ENCODE data around the gene RASGRP2. TPM values are rescaled to one million over a fixed set of nuclear protein-coding genes. Genes with fewer than 3 reads are reported as not detected.

Gene RASGRP2
- total RNA-seq, 1 experiment from 2014 or later, result 4.0 TPM

- intact Hi-C loops (cut with micrococcal nuclease; ENCODE audit: unreplicated experiment), result no loop called here
- no peak overlapping the region for H3K4me3 Mint-ChIP-seq (ENCODE audit: unreplicated experiment)
Observed at GRCh38 chr11:64712430-64713015, 31.4 kb downstream of the RASGRP2 start.

DNA sequence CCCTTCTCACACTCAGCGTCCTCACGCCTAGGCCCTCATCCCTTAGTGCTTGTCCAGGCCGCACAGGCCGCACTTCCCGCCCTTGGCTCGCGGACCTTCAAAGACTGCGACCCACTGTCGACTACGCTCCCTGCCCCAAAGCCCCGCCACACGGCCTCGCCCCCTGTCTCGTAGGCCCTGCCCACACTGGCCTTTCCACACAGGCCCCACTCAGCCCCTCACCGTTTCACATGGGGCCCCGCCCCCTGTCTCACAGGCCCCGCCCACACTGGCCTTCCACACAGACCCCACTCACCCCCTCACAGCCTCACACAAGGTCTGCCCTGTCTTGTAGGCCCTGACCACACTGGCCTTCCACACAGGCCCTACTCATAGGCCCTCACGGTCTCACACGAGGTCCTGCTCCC, 32.0 kb downstream of the RASGRP2 start:
- Histone ChIP-seq H3K4me1 (no peaks in the 10 kb centered on the region), H3K9me3 (no peaks in the 10 kb centered on the region), H3K4me3 (ENCODE audit: low read depth, low read length) (no peak overlapping the region), H3K27me3 (replicated peaks; ENCODE audit: control insufficient read depth, insufficient read depth, low read length) (peaks cover 9% of the 10 kb centered on the region), H3K36me3 (ENCODE audit: control insufficient read depth, insufficient read depth, low read length) (no peaks in the 10 kb centered on the region)
- intact Hi-C loops (cut with micrococcal nuclease; ENCODE audit: unreplicated experiment), result no loop called here
- Mint-ChIP-seq H3K4me3 (ENCODE audit: unreplicated experiment) (no peak overlapping the region), H3K27ac (ENCODE audit: unreplicated experiment) (no peak overlapping the region), H3K27me3 (ENCODE audit: insufficient read depth, unreplicated experiment) (peaks cover 13% of the 10 kb centered on the region), H3K4me1 (ENCODE audit: low read depth, unreplicated experiment) (no peaks in the 10 kb centered on the region), H3K9me3 (ENCODE audit: unreplicated experiment) (no peaks in the 10 kb centered on the region), H3K36me3 (ENCODE audit: insufficient read depth, unreplicated experiment) (no peaks in the 10 kb centered on the region)
- no peak for DNase-seq
- CTCF ChIA-PET, result no interaction called here
- BruUV-seq (replicated peaks), result no TSS peak
- POLR2A ChIA-PET, result no interaction called here
- TF ChIP-seq, protein P1, sequence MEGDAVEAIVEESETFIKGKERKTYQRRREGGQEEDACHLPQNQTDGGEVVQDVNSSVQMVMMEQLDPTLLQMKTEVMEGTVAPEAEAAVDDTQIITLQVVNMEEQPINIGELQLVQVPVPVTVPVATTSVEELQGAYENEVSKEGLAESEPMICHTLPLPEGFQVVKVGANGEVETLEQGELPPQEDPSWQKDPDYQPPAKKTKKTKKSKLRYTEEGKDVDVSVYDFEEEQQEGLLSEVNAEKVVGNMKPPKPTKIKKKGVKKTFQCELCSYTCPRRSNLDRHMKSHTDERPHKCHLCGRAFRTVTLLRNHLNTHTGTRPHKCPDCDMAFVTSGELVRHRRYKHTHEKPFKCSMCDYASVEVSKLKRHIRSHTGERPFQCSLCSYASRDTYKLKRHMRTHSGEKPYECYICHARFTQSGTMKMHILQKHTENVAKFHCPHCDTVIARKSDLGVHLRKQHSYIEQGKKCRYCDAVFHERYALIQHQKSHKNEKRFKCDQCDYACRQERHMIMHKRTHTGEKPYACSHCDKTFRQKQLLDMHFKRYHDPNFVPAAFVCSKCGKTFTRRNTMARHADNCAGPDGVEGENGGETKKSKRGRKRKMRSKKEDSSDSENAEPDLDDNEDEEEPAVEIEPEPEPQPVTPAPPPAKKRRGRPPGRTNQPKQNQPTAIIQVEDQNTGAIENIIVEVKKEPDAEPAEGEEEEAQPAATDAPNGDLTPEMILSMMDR (IDR thresholded peaks at IDR 0.05; ENCODE audit: insufficient read depth in 1 of 2, low read depth in 1 of 2, low read length in 1 of 2, severe bottlenecking in 1 of 2, unreplicated experiment in 1 of 2), result no peak

More at GRCh38 chr11:64712430-64713015, 31.4 kb downstream of the RASGRP2 start:
- Histone ChIP-seq H3K27me3 (replicated peaks; ENCODE audit: control insufficient read depth, insufficient read depth, low read length) (peaks cover 9% of the 10 kb centered on the region), H3K36me3 (ENCODE audit: control insufficient read depth, insufficient read depth, low read length) (no peaks in the 10 kb centered on the region), H3K4me1 (no peaks in the 10 kb centered on the region), H3K9me3 (no peaks in the 10 kb centered on the region), H3K4me3 (ENCODE audit: low read depth, low read length) (no peak overlapping the region)
- POLR2A ChIA-PET, result interaction anchor here (0.7 kb wide), 1 partner anchor 66 kb away, joined by 3 read pairs; the partner anchor contains the start of gene SF1
- Mint-ChIP-seq H3K36me3 (ENCODE audit: insufficient read depth, unreplicated experiment) (no peaks in the 10 kb centered on the region), H3K4me1 (ENCODE audit: low read depth, unreplicated experiment) (no peaks in the 10 kb centered on the region), H3K27me3 (ENCODE audit: insufficient read depth, unreplicated experiment) (peaks cover 18% of the 10 kb centered on the region), H3K27ac (ENCODE audit: unreplicated experiment) (no peak overlapping the region), H3K9me3 (ENCODE audit: unreplicated experiment) (no peaks in the 10 kb centered on the region)
- BruUV-seq (replicated peaks), result no TSS peak
- CTCF ChIA-PET, result interaction anchor here (0.7 to 0.9 kb wide), 2 partner anchors 8 to 24 kb away, joined by 3 to 4 read pairs; no protein-coding TSS in a partner anchor
- no peak for DNase-seq
- TF ChIP-seq, protein P1 (IDR thresholded peaks at IDR 0.05; ENCODE audit: insufficient read depth in 1 of 2, low read depth in 1 of 2, low read length in 1 of 2, severe bottlenecking in 1 of 2, unreplicated experiment in 1 of 2), result no peak

DNA sequence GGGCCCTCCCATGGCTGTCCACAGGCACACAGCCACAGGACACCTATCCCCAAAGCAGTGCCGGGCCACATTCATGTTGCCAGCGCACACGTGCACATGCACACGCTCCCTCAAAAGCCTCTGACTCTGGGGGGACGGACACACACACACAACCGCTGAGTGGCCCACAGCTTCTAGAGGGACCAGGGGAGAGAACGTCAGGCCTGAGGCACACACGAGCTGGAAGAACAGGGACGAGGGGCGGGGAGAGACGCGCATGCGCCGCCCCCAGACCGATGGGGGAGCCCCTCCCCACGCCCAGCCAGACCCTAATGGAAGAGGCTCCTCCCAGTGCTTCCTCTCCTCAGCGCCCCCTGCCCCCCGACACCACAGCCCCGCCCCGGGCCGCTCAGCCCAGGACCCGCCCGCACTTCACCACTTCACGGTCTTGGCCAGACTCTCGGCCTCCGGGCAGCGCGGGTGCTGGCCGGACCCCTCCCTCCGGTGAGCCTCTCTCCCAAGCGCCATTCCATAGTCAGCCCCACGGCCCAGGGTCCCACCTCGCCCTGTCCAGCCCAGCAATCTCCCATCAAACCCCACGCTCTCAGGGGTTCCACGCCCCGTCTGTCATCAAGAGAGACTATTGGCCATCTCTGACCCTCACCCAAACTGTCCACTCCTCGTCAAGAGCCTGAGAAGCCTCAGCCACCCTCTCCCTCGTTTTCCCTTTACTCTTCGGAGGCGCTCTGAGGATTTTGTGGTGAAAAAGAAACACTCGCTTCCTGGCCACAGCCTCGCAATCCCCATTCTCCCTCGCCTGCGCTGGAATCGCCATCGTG, 32.6 kb downstream of the RASGRP2 start:
- intact Hi-C loops (cut with micrococcal nuclease; ENCODE audit: unreplicated experiment), result no loop called here
- CTCF ChIA-PET, result no interaction called here
- peaks cover 12% of the 10 kb centered on the region for H3K27me3 Mint-ChIP-seq (ENCODE audit: insufficient read depth, unreplicated experiment)

More for the DNA sequence above, 32.6 kb downstream of the RASGRP2 start:
- POLR2A ChIA-PET, result no interaction called here
- Mint-ChIP-seq H3K4me3 (ENCODE audit: unreplicated experiment) (no peak overlapping the region), H3K9me3 (ENCODE audit: unreplicated experiment) (no peaks in the 10 kb centered on the region), H3K4me1 (ENCODE audit: low read depth, unreplicated experiment) (no peaks in the 10 kb centered on the region), H3K36me3 (ENCODE audit: insufficient read depth, unreplicated experiment) (no peaks in the 10 kb centered on the region), H3K27ac (ENCODE audit: unreplicated experiment) (no peak overlapping the region)
- Histone ChIP-seq H3K36me3 (ENCODE audit: control insufficient read depth, insufficient read depth, low read length) (no peaks in the 10 kb centered on the region), H3K9me3 (no peaks in the 10 kb centered on the region), H3K4me1 (no peaks in the 10 kb centered on the region), H3K27me3 (replicated peaks; ENCODE audit: control insufficient read depth, insufficient read depth, low read length) (peaks cover 8% of the 10 kb centered on the region), H3K4me3 (ENCODE audit: low read depth, low read length) (no peak overlapping the region)
- no TSS peak for BruUV-seq (replicated peaks)
- DNase-seq, result no peak
- TF ChIP-seq, protein P1 (IDR thresholded peaks at IDR 0.05; ENCODE audit: insufficient read depth in 1 of 2, low read depth in 1 of 2, low read length in 1 of 2, severe bottlenecking in 1 of 2, unreplicated experiment in 1 of 2), result no peak
